Thyroid gland (tissue), 4 donors: Measurements from ENCODE around the gene CLMN. TPM values are rescaled to one million over a fixed set of nuclear protein-coding genes. Genes with fewer than 3 reads are reported as not detected.

Experiments
- DNase-seq, 2 donors: peaks; one replicate each; pipeline ENCODE4 v3.0.0-alpha.2; 2019
- H3K27ac ChIP-seq, 3 donors: fragments of 200-600 bp; sonication (generic); 1 replicate in 2 of 3; 2 replicates in 1 of 3; pipeline ENCODE4 v1.5.1; 2016 to 2019; ENCODE audit warnings: mild to moderate bottlenecking in 1 of 3, moderate library complexity in 1 of 3
- H3K27me3 ChIP-seq: fragments of 200-600 bp; sonication (generic); one replicate; pipeline ENCODE4 v1.5.1; 2019
- H3K36me3 ChIP-seq, 2 donors: fragments of 200-600 bp; sonication (generic); one replicate each; pipeline ENCODE4 v1.5.1; 2016 to 2019
- H3K4me1 ChIP-seq, 2 donors: fragments of 200-600 bp; sonication (generic); one replicate each; pipeline ENCODE4 v1.5.1; 2017 to 2019
- H3K4me3 ChIP-seq, 3 donors: fragments of 200-600 bp; sonication (generic); replicated peaks in 1 of 3; 1 replicate in 2 of 3; 2 replicates in 1 of 3; pipeline ENCODE4 v1.5.1; 2016; ENCODE audit warnings: mild to moderate bottlenecking in 1 of 3
- H3K9me3 ChIP-seq: fragments of 200-600 bp; sonication (generic); one replicate; pipeline ENCODE4 v1.5.1; 2017
- CTCF ChIP-seq, 6 experiments: fragments of 200-600 bp in 3 of 6; fragments of 450-650 bp in 3 of 6; sonication (generic) in 3 of 6; IDR thresholded peaks; one replicate each; pipeline ENCODE4 v1.5.1; 2016 to 2019; ENCODE audit warnings: antibody characterized with exemption in 6 of 6, mild to moderate bottlenecking in 2 of 6, inconsistent platforms in 1 of 6, moderate library complexity in 1 of 6
- POLR2A ChIP-seq, 2 donors: fragments of 450-650 bp; IDR thresholded peaks; one replicate each; pipeline ENCODE4 v1.6.1; 2017; ENCODE audit warnings: antibody characterized with exemption in 2 of 2, mild to moderate bottlenecking in 2 of 2, moderate library complexity in 1 of 2
- WGBS, 2 donors: methylation state at CpG; one replicate each; pipeline ENCODE4 v1.1.5; 2017; 5-methylcytosine and 5-hydroxymethylcytosine counted together
- intact Hi-C: fragments of 100-400 bp; cut with DNase I; formaldehyde crosslinking; loops from one replicate; pipeline ENCODE4 v1.15.1; 2023
- total RNA-seq, 4 donors: library from RNA; depleted of rRNA; stranded (reverse); fragments of >200 nt; gene quantifications; one replicate each; pipeline ENCODE4 v1.2.3, GENCODE V29; 2016

The CLMN gene
- total RNA-seq, 4 donors from 2014 or later = 15.3 to 29.9 (median 17.8) TPM

GRCh38 chr14:95345032-95345431, 25.3 kb upstream of the CLMN start:
- 82 to 85% methylated on average over 5 of the region's 5 CpGs for whole genome bisulfite sequencing, 2 donors
- Histone ChIP-seq H3K9me3 (no peaks in the 10 kb centered on the region), H3K4me3 (no peak overlapping the region), H3K4me1 (peaks cover 5% of the 10 kb centered on the region in 2 donors), H3K27me3 (no peaks in the 10 kb centered on the region), H3K36me3 (no peaks in the 10 kb centered on the region), H3K27ac (no peak overlapping the region)
- intact Hi-C loops = no loop called here
- no peak for TF ChIP-seq POLR2A (IDR thresholded peaks at IDR 0.05)
- TF ChIP-seq CTCF (IDR thresholded peaks at IDR 0.05) = no peak
- DNase-seq = no peak

- Histone ChIP-seq H3K27me3 (no peaks in the 10 kb centered on the region), H3K9me3 (no peaks in the 10 kb centered on the region), H3K36me3 (no peaks in the 10 kb centered on the region), H3K27ac (no peak overlapping the region), H3K4me3 (no peak overlapping the region), H3K4me1 (peaks cover 6 to 8% of the 10 kb centered on the region in 2 donors)
- no peak for TF ChIP-seq CTCF (IDR thresholded peaks at IDR 0.05)
- TF ChIP-seq POLR2A (IDR thresholded peaks at IDR 0.05) = no peak
- DNase-seq = no peak
- intact Hi-C loops = no loop called here
Measured at GRCh38 chr14:95344536-95344935, 24.8 kb upstream of the CLMN start.

- Histone ChIP-seq H3K27ac (no peak overlapping the region), H3K36me3 (no peaks in the 10 kb centered on the region), H3K9me3 (no peaks in the 10 kb centered on the region), H3K4me3 (no peak overlapping the region), H3K27me3 (no peaks in the 10 kb centered on the region), H3K4me1 (peaks cover 6 to 11% of the 10 kb centered on the region in 2 donors)
- DNase-seq = no peak
- TF ChIP-seq POLR2A (IDR thresholded peaks at IDR 0.05) = no peak
- TF ChIP-seq CTCF (IDR thresholded peaks at IDR 0.05) = no peak
- WGBS, 2 donors = 86% methylated on average over 4 of the region's 4 CpGs
- intact Hi-C loops = no loop called here
Measured at GRCh38 chr14:95341564-95341963, 21.9 kb upstream of the CLMN start.

- TF ChIP-seq POLR2A (IDR thresholded peaks at IDR 0.05) (no peak), CTCF (IDR thresholded peaks at IDR 0.05) (no peak)
- DNase-seq = no peak
- no peaks in the 10 kb centered on the region for H3K27me3 ChIP-seq
- 92 to 100% methylated on average over 1 of the region's 1 CpG for WGBS, 2 donors
- intact Hi-C loops = no loop called here
- H3K4me1 ChIP-seq = peaks cover 6 to 11% of the 10 kb centered on the region in 2 donors
- no peak overlapping the region for H3K4me3 ChIP-seq
- no peaks in the 10 kb centered on the region for H3K36me3 ChIP-seq
- H3K27ac ChIP-seq = no peak overlapping the region
- H3K9me3 ChIP-seq = no peaks in the 10 kb centered on the region
Measured at GRCh38 chr14:95341115-95341514, 21.4 kb upstream of the CLMN start.

GRCh38 chr14:95340201-95340697, 20.5 kb upstream of the CLMN start:
- H3K9me3 ChIP-seq = no peaks in the 10 kb centered on the region
- intact Hi-C loops = no loop called here
- H3K27me3 ChIP-seq = no peaks in the 10 kb centered on the region
- TF ChIP-seq CTCF (IDR thresholded peaks at IDR 0.05) (no peak), POLR2A (IDR thresholded peaks at IDR 0.05) (no peak)
- WGBS, 2 donors = 50 to 67% methylated on average over 7 to 8 of the region's 8 CpGs
- no peaks in the 10 kb centered on the region for H3K36me3 ChIP-seq
- H3K27ac ChIP-seq = no peak overlapping the region
- no peak overlapping the region for H3K4me3 ChIP-seq
- DNase-seq = peak in 1 of 2 donors; percentile 42
- peaks cover 6 to 11% of the 10 kb centered on the region in 2 donors for H3K4me1 ChIP-seq
